HEK293 (cell line): ENCODE results near the gene HOXA6.
A peak's percentile ranks its signal among the peaks of the same experiment; 100 is the strongest.

ENCODE experiments used
- GLIS2 ChIP-seq: fragments of 450-650 bp; formaldehyde crosslinking; IDR thresholded peaks from 2 replicates; pipeline ENCODE4 v1.5.1; 2016; ENCODE audit warnings: missing biosample characterization, missing genetic modification characterization
- KLF10 ChIP-seq: fragments of 450-650 bp; IDR thresholded peaks from 2 replicates; pipeline ENCODE4 v1.5.1; 2018; ENCODE audit warnings: missing biosample characterization, mild to moderate bottlenecking, missing genetic modification characterization
- KLF16 ChIP-seq: fragments of 450-650 bp; formaldehyde crosslinking; IDR thresholded peaks from 2 replicates; pipeline ENCODE4 v1.5.1; 2017; ENCODE audit warnings: missing biosample characterization, missing genetic modification characterization
- MEIS1 ChIP-seq: sonication (generic); formaldehyde crosslinking; IDR thresholded peaks from 2 replicates; pipeline ENCODE4 v1.8.1; 2022; ENCODE audit warnings: missing genetic modification reagents, mild to moderate bottlenecking, borderline replicate concordance
- PRDM1 ChIP-seq: fragments of 450-650 bp; formaldehyde crosslinking; IDR thresholded peaks from 2 replicates; pipeline ENCODE4; 2016; ENCODE audit warnings: missing biosample characterization, missing genetic modification characterization
- SP7 ChIP-seq: fragments of 450-650 bp; formaldehyde crosslinking; IDR thresholded peaks from 2 replicates; pipeline ENCODE4 v1.5.1; 2016; ENCODE audit warnings: missing biosample characterization, missing genetic modification characterization
- YY1 ChIP-seq: fragments of 450-650 bp; formaldehyde crosslinking; IDR thresholded peaks from 2 replicates; pipeline ENCODE4 v1.5.1; 2018; ENCODE audit warnings: missing biosample characterization, missing genetic modification characterization
- ZFP3 ChIP-seq: fragments of 450-650 bp; formaldehyde crosslinking; IDR thresholded peaks from 2 replicates; pipeline ENCODE4 v1.5.1; 2016; ENCODE audit warnings: low read depth, missing biosample characterization, missing genetic modification characterization
- ZNF140 ChIP-seq: fragments of 450-650 bp; formaldehyde crosslinking; IDR thresholded peaks from 2 replicates; pipeline ENCODE4 v1.5.1; 2016; ENCODE audit warnings: missing biosample characterization, missing genetic modification characterization
- ZNF223 ChIP-seq: fragments of 450-650 bp; formaldehyde crosslinking; IDR thresholded peaks from 2 replicates; pipeline ENCODE4 v1.5.1; 2016; ENCODE audit warnings: missing biosample characterization, missing genetic modification characterization
- ZNF302 ChIP-seq: fragments of 450-650 bp; formaldehyde crosslinking; IDR thresholded peaks from 2 replicates; pipeline ENCODE4 v1.5.1; 2016; ENCODE audit warnings: missing biosample characterization, missing genetic modification characterization, low read depth
- ZNF350 ChIP-seq: fragments of 450-650 bp; formaldehyde crosslinking; IDR thresholded peaks from 2 replicates; pipeline ENCODE4 v1.5.0; 2017; ENCODE audit warnings: missing biosample characterization, mild to moderate bottlenecking, missing genetic modification characterization
- ZNF366 ChIP-seq: fragments of 450-650 bp; formaldehyde crosslinking; conservative IDR thresholded peaks from 2 replicates; pipeline ENCODE4 v1.5.1; 2016; ENCODE audit warnings: missing biosample characterization, missing genetic modification characterization
- ZNF416 ChIP-seq: fragments of 450-650 bp; formaldehyde crosslinking; IDR thresholded peaks from 2 replicates; pipeline ENCODE4 v1.5.1; 2016; ENCODE audit warnings: missing biosample characterization, missing genetic modification characterization
- ZNF548 ChIP-seq: fragments of 450-650 bp; formaldehyde crosslinking; IDR thresholded peaks from 2 replicates; pipeline ENCODE4 v1.5.1; 2016; ENCODE audit warnings: missing biosample characterization, missing genetic modification characterization
- ZNF561 ChIP-seq: fragments of 450-650 bp; IDR thresholded peaks from 2 replicates; pipeline ENCODE4 v1.5.1; 2018; ENCODE audit warnings: missing biosample characterization, missing genetic modification characterization, borderline replicate concordance
- ZNF571 ChIP-seq: fragments of 450-650 bp; formaldehyde crosslinking; IDR thresholded peaks from 2 replicates; pipeline ENCODE4 v1.5.0; 2017; ENCODE audit warnings: missing biosample characterization, missing genetic modification characterization
- ZNF626 ChIP-seq: fragments of 450-650 bp; sonication (Bioruptor Pico); formaldehyde crosslinking; IDR thresholded peaks from 2 replicates; pipeline ENCODE4 v1.5.1; 2018; ENCODE audit warnings: missing biosample characterization, missing genetic modification characterization, inconsistent platforms
- ZNF785 ChIP-seq: fragments of 450-650 bp; formaldehyde crosslinking; IDR thresholded peaks from 2 replicates; pipeline ENCODE4 v1.5.1; 2016; ENCODE audit warnings: missing biosample characterization, missing genetic modification characterization
- ZNF830 ChIP-seq: fragments of 450-650 bp; IDR thresholded peaks from 2 replicates; pipeline ENCODE4 v1.5.0; 2018; ENCODE audit warnings: missing biosample characterization, missing genetic modification characterization, low read depth, mild to moderate bottlenecking, moderate library complexity
- ZXDB ChIP-seq: fragments of 450-650 bp; formaldehyde crosslinking; IDR thresholded peaks from 2 replicates; pipeline ENCODE4 v1.5.1; 2016; ENCODE audit warnings: missing biosample characterization, missing genetic modification characterization
- TF ChIP-seq, protein P1 (sequence below): fragments of 450-650 bp; formaldehyde crosslinking; IDR thresholded peaks from 2 replicates; pipeline ENCODE4 v1.5.1; 2016; ENCODE audit warnings: missing biosample characterization, missing genetic modification characterization
- TF ChIP-seq, protein P2 (sequence below): fragments of 450-650 bp; formaldehyde crosslinking; IDR thresholded peaks from 2 replicates; pipeline ENCODE4 v1.5.1; 2016; ENCODE audit warnings: missing biosample characterization, missing genetic modification characterization
- TF ChIP-seq, protein P3 (sequence below): fragments of 450-650 bp; formaldehyde crosslinking; IDR thresholded peaks from 2 replicates; pipeline ENCODE4 v1.5.1; 2017; ENCODE audit warnings: missing biosample characterization, missing genetic modification characterization
- TF ChIP-seq, protein P4 (sequence below): fragments of 450-650 bp; formaldehyde crosslinking; IDR thresholded peaks from 2 replicates; pipeline ENCODE4 v1.5.1; 2016; ENCODE audit warnings: missing biosample characterization, missing genetic modification characterization, borderline replicate concordance
- TF ChIP-seq, protein P5 (sequence below): fragments of 450-650 bp; formaldehyde crosslinking; IDR thresholded peaks from 2 replicates; pipeline ENCODE4 v1.5.1; 2016; ENCODE audit warnings: missing biosample characterization, missing genetic modification characterization

Gene HOXA6

DNA sequence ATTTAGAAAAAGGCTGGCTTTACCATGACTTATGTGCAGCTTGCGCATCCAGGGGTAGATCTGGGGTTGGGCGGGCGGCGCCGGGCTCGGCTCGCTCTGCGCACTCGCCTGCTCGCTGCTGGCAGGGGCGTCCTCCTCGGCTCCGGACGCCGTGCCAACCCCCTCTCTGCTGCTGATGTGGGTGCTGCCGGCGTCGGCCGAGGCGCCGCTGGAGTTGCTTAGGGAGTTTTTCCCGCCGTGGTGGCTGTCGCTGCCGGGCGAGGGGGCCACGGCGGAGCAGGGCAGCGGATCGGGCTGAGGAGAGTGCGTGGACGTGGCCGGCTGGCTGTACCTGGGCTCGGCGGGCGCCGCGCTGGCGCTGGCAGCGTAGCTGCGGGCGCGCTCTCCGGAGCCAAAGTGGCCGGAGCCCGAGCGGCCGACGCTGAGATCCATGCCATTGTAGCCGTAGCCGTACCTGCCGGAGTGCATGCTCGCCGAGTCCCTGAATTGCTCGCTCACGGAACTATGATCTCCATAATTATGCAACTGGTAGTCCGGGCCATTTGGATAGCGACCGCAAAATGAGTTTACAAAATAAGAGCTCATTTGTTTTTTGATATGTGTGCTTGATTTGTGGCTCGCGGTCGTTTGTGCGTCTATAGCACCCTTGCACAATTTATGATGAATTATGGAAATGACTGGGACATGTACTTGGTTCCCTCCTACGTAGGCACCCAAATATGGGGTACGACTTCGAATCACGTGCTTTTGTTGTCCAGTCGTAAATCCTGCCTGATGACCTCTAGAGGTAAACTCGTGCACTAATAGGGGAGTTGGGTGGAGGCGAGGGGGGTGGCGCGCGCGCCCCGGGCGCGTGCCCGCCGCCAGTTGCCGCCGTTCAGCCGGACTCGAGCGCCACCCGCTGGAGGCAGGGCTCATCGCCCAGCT, 4.3 kb downstream of the HOXA6 start, which contains the start of gene HOXA5 (continued):
- TF ChIP-seq, protein P1, sequence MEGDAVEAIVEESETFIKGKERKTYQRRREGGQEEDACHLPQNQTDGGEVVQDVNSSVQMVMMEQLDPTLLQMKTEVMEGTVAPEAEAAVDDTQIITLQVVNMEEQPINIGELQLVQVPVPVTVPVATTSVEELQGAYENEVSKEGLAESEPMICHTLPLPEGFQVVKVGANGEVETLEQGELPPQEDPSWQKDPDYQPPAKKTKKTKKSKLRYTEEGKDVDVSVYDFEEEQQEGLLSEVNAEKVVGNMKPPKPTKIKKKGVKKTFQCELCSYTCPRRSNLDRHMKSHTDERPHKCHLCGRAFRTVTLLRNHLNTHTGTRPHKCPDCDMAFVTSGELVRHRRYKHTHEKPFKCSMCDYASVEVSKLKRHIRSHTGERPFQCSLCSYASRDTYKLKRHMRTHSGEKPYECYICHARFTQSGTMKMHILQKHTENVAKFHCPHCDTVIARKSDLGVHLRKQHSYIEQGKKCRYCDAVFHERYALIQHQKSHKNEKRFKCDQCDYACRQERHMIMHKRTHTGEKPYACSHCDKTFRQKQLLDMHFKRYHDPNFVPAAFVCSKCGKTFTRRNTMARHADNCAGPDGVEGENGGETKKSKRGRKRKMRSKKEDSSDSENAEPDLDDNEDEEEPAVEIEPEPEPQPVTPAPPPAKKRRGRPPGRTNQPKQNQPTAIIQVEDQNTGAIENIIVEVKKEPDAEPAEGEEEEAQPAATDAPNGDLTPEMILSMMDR: peak; percentile 84
- TF ChIP-seq ZNF548 (no peak), ZNF626 (tag by site-specific recombination) (no peak), ZNF366 (tag by site-specific recombination) (no peak; the same call in 1 of the 2 replicates), ZNF830 (tag by site-specific recombination) (no peak), MEIS1 (CRISPR knock-in tag) (peak; percentile 33; the same call in 1 of the 2 replicates), ZXDB (tag by site-specific recombination) (peak; percentile 80), ZNF416 (tag by site-specific recombination) (no peak), GLIS2 (tag by site-specific recombination) (peak; percentile 58; the same call in 1 of the 2 replicates), ZNF785 (tag by site-specific recombination) (no peak), KLF16 (no peak), ZNF140 (tag by site-specific recombination) (no peak), ZNF561 (tag by site-specific recombination) (no peak), ZNF571 (tag by site-specific recombination) (no peak), ZNF350 (tag by site-specific recombination) (no peak), SP7 (tag by site-specific recombination) (peak; percentile 63), ZNF302 (tag by site-specific recombination) (no peak), KLF10 (tag by site-specific recombination) (peak; percentile 75; the same call in 1 of the 2 replicates), PRDM1 (no peak), ZNF223 (no peak), ZFP3 (tag by site-specific recombination) (no peak), YY1 (tag by site-specific recombination) (peak; percentile 8; the same call in 1 of the 2 replicates)
- TF ChIP-seq, protein P2, sequence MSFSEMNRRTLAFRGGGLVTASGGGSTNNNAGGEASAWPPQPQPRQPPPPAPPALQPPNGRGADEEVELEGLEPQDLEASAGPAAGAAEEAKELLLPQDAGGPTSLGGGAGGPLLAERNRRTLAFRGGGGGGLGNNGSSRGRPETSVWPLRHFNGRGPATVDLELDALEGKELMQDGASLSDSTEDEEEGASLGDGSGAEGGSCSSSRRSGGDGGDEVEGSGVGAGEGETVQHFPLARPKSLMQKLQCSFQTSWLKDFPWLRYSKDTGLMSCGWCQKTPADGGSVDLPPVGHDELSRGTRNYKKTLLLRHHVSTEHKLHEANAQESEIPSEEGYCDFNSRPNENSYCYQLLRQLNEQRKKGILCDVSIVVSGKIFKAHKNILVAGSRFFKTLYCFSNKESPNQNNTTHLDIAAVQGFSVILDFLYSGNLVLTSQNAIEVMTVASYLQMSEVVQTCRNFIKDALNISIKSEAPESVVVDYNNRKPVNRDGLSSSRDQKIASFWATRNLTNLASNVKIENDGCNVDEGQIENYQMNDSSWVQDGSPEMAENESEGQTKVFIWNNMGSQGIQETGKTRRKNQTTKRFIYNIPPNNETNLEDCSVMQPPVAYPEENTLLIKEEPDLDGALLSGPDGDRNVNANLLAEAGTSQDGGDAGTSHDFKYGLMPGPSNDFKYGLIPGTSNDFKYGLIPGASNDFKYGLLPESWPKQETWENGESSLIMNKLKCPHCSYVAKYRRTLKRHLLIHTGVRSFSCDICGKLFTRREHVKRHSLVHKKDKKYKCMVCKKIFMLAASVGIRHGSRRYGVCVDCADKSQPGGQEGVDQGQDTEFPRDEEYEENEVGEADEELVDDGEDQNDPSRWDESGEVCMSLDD (tag by site-specific recombination): peak; percentile 79
- TF ChIP-seq, protein P3, sequence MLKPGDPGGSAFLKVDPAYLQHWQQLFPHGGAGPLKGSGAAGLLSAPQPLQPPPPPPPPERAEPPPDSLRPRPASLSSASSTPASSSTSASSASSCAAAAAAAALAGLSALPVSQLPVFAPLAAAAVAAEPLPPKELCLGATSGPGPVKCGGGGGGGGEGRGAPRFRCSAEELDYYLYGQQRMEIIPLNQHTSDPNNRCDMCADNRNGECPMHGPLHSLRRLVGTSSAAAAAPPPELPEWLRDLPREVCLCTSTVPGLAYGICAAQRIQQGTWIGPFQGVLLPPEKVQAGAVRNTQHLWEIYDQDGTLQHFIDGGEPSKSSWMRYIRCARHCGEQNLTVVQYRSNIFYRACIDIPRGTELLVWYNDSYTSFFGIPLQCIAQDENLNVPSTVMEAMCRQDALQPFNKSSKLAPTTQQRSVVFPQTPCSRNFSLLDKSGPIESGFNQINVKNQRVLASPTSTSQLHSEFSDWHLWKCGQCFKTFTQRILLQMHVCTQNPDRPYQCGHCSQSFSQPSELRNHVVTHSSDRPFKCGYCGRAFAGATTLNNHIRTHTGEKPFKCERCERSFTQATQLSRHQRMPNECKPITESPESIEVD (tag by site-specific recombination): peak; percentile 72
- TF ChIP-seq, protein P4, sequence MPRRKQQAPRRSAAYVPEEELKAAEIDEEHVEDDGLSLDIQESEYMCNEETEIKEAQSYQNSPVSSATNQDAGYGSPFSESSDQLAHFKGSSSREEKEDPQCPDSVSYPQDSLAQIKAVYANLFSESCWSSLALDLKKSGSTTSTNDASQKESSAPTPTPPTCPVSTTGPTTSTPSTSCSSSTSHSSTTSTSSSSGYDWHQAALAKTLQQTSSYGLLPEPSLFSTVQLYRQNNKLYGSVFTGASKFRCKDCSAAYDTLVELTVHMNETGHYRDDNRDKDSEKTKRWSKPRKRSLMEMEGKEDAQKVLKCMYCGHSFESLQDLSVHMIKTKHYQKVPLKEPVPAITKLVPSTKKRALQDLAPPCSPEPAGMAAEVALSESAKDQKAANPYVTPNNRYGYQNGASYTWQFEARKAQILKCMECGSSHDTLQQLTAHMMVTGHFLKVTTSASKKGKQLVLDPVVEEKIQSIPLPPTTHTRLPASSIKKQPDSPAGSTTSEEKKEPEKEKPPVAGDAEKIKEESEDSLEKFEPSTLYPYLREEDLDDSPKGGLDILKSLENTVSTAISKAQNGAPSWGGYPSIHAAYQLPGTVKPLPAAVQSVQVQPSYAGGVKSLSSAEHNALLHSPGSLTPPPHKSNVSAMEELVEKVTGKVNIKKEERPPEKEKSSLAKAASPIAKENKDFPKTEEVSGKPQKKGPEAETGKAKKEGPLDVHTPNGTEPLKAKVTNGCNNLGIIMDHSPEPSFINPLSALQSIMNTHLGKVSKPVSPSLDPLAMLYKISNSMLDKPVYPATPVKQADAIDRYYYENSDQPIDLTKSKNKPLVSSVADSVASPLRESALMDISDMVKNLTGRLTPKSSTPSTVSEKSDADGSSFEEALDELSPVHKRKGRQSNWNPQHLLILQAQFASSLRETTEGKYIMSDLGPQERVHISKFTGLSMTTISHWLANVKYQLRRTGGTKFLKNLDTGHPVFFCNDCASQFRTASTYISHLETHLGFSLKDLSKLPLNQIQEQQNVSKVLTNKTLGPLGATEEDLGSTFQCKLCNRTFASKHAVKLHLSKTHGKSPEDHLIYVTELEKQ (tag by site-specific recombination): peak; percentile 84
- TF ChIP-seq, protein P5, sequence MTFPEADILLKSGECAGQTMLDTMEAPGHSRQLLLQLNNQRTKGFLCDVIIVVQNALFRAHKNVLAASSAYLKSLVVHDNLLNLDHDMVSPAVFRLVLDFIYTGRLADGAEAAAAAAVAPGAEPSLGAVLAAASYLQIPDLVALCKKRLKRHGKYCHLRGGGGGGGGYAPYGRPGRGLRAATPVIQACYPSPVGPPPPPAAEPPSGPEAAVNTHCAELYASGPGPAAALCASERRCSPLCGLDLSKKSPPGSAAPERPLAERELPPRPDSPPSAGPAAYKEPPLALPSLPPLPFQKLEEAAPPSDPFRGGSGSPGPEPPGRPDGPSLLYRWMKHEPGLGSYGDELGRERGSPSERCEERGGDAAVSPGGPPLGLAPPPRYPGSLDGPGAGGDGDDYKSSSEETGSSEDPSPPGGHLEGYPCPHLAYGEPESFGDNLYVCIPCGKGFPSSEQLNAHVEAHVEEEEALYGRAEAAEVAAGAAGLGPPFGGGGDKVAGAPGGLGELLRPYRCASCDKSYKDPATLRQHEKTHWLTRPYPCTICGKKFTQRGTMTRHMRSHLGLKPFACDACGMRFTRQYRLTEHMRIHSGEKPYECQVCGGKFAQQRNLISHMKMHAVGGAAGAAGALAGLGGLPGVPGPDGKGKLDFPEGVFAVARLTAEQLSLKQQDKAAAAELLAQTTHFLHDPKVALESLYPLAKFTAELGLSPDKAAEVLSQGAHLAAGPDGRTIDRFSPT: peak; percentile 84
